Panc1 (cell line): ENCODE data around the gene SNRPB2. TPM values are rescaled to one million over a fixed set of nuclear protein-coding genes. Genes with fewer than 3 reads are reported as not detected.
A peak's percentile ranks its signal among the peaks of the same experiment; 100 is the strongest.

Experiments used
- ATAC-seq: fragments of 200-7000 bp; cut with Tn5 transposase; 2 replicates; pipeline ENCODE4 v1.9.1; 2020; ENCODE audit warnings: mild to moderate bottlenecking, moderate library complexity
- BruUV-seq: library from RNA; stranded (reverse); fragments of 400-500 nt; replicated peaks from 2 replicates; lab custom pipeline; 2021; lab: Mats Ljungman, UMichigan
- CTCF ChIA-PET: fragments of 300-600 bp; sonication (Branson Sonifier 250); formaldehyde crosslinking; loops from one replicate; lab custom pipeline; 2022; ENCODE audit warnings: antibody characterized with exemption; lab: Charles Lee
- POLR2A ChIA-PET: fragments of 300-600 bp; sonication (Branson Sonifier 250); formaldehyde crosslinking; loops from one replicate; lab custom pipeline; 2022; ENCODE audit warnings: antibody characterized with exemption; lab: Charles Lee
- DNase-seq: peaks from one replicate; pipeline ENCODE4 v3.0.0-alpha.2; 2010; ENCODE audit warnings: low read depth, low spot score
- H3K27ac ChIP-seq: 2 replicates; pipeline ENCODE4 v1.5.1; 2011; ENCODE audit warnings: mild to moderate bottlenecking, low read length, inconsistent platforms
- H3K27me3 ChIP-seq: fragments of 200-500 bp; sonication (Bioruptor generic); 2 replicates; pipeline ENCODE4 v1.6.0; 2014; ENCODE audit warnings: low read length, inconsistent platforms; ENCODE audit not compliant: control insufficient read depth, insufficient read depth
- H3K36me3 ChIP-seq: fragments of 200-500 bp; sonication (Bioruptor generic); 2 replicates; pipeline ENCODE4 v1.5.1; 2014; ENCODE audit warnings: inconsistent platforms, mild to moderate bottlenecking, low read length, moderate library complexity; ENCODE audit not compliant: control insufficient read depth, insufficient read depth
- H3K4me1 ChIP-seq: 2 replicates; pipeline ENCODE4 v1.5.1; 2011; ENCODE audit warnings: inconsistent platforms, mild to moderate bottlenecking, low read length, moderate library complexity; ENCODE audit not compliant: control insufficient read depth, insufficient read depth
- H3K4me3 ChIP-seq, 2 experiments: 2 replicates each; pipeline ENCODE4 v1.5.1; 2011 to 2012; ENCODE audit warnings: low read depth in 2 of 2, low read length in 2 of 2, mild to moderate bottlenecking in 2 of 2, inconsistent platforms in 1 of 2, moderate library complexity in 1 of 2
- H3K9me3 ChIP-seq: fragments of 200-500 bp; sonication (Bioruptor generic); 2 replicates; pipeline ENCODE4 v1.5.1; 2014; ENCODE audit warnings: low read depth, mild to moderate bottlenecking, inconsistent platforms, low read length, moderate library complexity; ENCODE audit not compliant: control insufficient read depth, insufficient read depth
- CTCF ChIP-seq: fragments of 450-650 bp; IDR thresholded peaks from 2 replicates; pipeline ENCODE4 v1.5.1; 2017; ENCODE audit warnings: mild to moderate bottlenecking
- POLR2AphosphoS5 ChIP-seq: IDR thresholded peaks from 2 replicates; pipeline ENCODE4 v1.6.1; 2012; ENCODE audit warnings: mild to moderate bottlenecking, low read depth, low read length, moderate library complexity
- SIN3A ChIP-seq: IDR thresholded peaks from 2 replicates; pipeline ENCODE4 v1.6.1; 2012; ENCODE audit warnings: low read depth, mild to moderate bottlenecking, low read length, moderate library complexity, borderline replicate concordance; ENCODE audit not compliant: insufficient read depth
- TCF7L2 ChIP-seq: IDR thresholded peaks from 2 replicates; pipeline ENCODE4 v1.6.1; 2011; ENCODE audit warnings: mild to moderate bottlenecking, low read depth, low read length, inconsistent platforms
- in situ Hi-C: cut with HindIII; loops from 2 replicates; pipeline ENCODE4 v1.10.0; 2016; ENCODE audit warnings: low sequenced_read_pairs, low pct_unique_long_range_greater_than_20kb
- intact Hi-C: fragments of 100-400 bp; cut with micrococcal nuclease; formaldehyde crosslinking; loops from one replicate; pipeline ENCODE4 v1.10.0; 2022; ENCODE audit not compliant: unreplicated experiment
- total RNA-seq: library from RNA; stranded (reverse); gene quantifications from one replicate; pipeline ENCODE4 v1.2.1, GENCODE V29; 2021; ENCODE audit not compliant: unreplicated experiment
- TF ChIP-seq, protein P1 (sequence below), 2 experiments: IDR thresholded peaks; 2 replicates each; pipeline ENCODE4 v1.6.1; 2011 to 2012; ENCODE audit warnings: low read depth in 2 of 2, control low read depth in 1 of 2, low read length in 1 of 2, mild to moderate bottlenecking in 1 of 2, moderate library complexity in 1 of 2; ENCODE audit not compliant: insufficient read depth in 1 of 2

SNRPB2 gene
- total RNA-seq, 1 experiment from 2014 or later, result 68.5 TPM

- Histone ChIP-seq H3K27me3 (peaks cover 4% of the 10 kb centered on the region; the same call in 1 of the 2 replicates), H3K36me3 (no peaks in the 10 kb centered on the region), H3K4me3 (no peak overlapping the region), H3K4me1 (no peaks in the 10 kb centered on the region), H3K27ac (no peak overlapping the region), H3K9me3 (no peaks in the 10 kb centered on the region)
- TF ChIP-seq, protein P1, sequence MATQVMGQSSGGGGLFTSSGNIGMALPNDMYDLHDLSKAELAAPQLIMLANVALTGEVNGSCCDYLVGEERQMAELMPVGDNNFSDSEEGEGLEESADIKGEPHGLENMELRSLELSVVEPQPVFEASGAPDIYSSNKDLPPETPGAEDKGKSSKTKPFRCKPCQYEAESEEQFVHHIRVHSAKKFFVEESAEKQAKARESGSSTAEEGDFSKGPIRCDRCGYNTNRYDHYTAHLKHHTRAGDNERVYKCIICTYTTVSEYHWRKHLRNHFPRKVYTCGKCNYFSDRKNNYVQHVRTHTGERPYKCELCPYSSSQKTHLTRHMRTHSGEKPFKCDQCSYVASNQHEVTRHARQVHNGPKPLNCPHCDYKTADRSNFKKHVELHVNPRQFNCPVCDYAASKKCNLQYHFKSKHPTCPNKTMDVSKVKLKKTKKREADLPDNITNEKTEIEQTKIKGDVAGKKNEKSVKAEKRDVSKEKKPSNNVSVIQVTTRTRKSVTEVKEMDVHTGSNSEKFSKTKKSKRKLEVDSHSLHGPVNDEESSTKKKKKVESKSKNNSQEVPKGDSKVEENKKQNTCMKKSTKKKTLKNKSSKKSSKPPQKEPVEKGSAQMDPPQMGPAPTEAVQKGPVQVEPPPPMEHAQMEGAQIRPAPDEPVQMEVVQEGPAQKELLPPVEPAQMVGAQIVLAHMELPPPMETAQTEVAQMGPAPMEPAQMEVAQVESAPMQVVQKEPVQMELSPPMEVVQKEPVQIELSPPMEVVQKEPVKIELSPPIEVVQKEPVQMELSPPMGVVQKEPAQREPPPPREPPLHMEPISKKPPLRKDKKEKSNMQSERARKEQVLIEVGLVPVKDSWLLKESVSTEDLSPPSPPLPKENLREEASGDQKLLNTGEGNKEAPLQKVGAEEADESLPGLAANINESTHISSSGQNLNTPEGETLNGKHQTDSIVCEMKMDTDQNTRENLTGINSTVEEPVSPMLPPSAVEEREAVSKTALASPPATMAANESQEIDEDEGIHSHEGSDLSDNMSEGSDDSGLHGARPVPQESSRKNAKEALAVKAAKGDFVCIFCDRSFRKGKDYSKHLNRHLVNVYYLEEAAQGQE (IDR thresholded peaks at IDR 0.05; ENCODE audit: insufficient read depth in 1 of 2, low read depth in 2 of 2, low read length in 1 of 2), result no peak
- TF ChIP-seq CTCF (no peak), SIN3A (no peak), TCF7L2 (no peak), POLR2AphosphoS5 (no peak)
- POLR2A ChIA-PET, result no interaction called here
- intact Hi-C loops (no loop called here), in situ Hi-C loops (no loop called here)
- no TSS peak for BruUV-seq
- ATAC-seq (no peak), DNase-seq (no peak)
- CTCF ChIA-PET, result no interaction called here
Measured at GRCh38 chr20:16714751-16715150, 15.1 kb upstream of the SNRPB2 start.

DNA sequence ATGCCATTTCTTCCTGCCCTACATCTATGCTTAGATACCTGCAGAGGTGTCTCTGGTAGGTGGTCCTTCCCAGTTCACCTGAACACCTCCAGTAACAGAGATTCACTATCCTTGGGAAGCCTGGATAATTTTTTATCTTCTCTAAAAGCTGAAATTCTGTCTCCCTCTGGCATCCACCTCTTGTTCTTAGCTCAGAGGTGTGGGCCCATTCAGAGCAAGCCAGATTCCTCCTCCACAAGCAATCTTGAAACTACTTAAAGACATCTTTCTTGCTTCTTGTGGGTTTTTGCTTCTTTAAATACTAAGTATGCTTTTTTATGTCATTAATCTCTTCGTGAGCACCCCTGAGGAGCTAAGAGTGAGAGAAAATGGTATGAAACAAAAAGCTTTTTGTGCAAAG, 10.4 kb upstream of the SNRPB2 start:
- H3K36me3 ChIP-seq, result no peaks in the 10 kb centered on the region
- H3K4me1 ChIP-seq, result no peaks in the 10 kb centered on the region
- peaks cover 16% of the 10 kb centered on the region for H3K27me3 ChIP-seq
- H3K27ac ChIP-seq, result no peak overlapping the region
- intact Hi-C loops, result no loop called here
- TF ChIP-seq SIN3A (no peak), POLR2AphosphoS5 (no peak)
- DNase-seq (no peak), ATAC-seq (no peak)
- in situ Hi-C loops, result no loop called here
- H3K4me3 ChIP-seq, result no peak overlapping the region
- BruUV-seq, result no TSS peak
- ChIA-PET CTCF (interaction anchor here (0.7 kb wide), 1 partner anchor 468 kb away, joined by 5 read pairs; no protein-coding TSS in a partner anchor), POLR2A (no interaction called here)
- H3K9me3 ChIP-seq, result no peaks in the 10 kb centered on the region

DNA sequence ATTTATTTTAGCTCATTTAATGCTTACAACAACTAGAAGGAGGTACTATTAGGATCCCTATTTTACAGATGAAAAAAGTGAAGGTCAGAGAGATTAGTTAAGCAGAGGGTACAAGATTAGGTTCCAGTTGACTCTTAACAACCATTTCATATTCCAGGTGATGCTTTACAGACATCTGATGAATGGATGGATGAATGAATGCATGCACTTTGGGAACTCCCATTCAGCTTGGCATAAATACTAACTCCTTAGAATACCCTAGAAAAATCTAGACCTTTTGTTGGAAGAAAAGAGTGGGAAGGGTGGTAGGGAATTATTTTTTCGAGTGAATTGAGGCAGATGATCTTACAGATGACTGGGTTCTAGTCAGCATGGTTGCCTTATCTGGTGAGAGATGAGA, 746 bp upstream of the SNRPB2 start:
- Histone ChIP-seq H3K27me3 (peaks cover 23% of the 10 kb centered on the region), H3K27ac (peak overlapping the region; percentile 96), H3K4me3 (peak overlapping the region; percentile 100), H3K9me3 (peaks cover 8% of the 10 kb centered on the region; the same call in 1 of the 2 replicates), H3K36me3 (peaks cover 24% of the 10 kb centered on the region), H3K4me1 (peaks cover 3% of the 10 kb centered on the region; the same call in 1 of the 2 replicates)
- intact Hi-C loops (no loop called here), in situ Hi-C loops (no loop called here)
- no TSS peak for BruUV-seq
- DNase-seq (no peak), ATAC-seq (no peak)
- ChIA-PET POLR2A (no interaction called here), CTCF (no interaction called here)
- TF ChIP-seq SIN3A, result no peak
- TF ChIP-seq CTCF, result no peak
- TF ChIP-seq, protein P1 (IDR thresholded peaks at IDR 0.05; ENCODE audit: insufficient read depth in 1 of 2, low read depth in 2 of 2, low read length in 1 of 2), result no peak
- no peak for TF ChIP-seq TCF7L2
- TF ChIP-seq POLR2AphosphoS5, result no peak
